HEK293 (cell line): ENCODE measurements around the gene FXN.

Source experiments
- CTCF ChIA-PET: fragments of 350-600 bp; formaldehyde crosslinking; extraction: SDS; loops from one replicate; lab custom pipeline; 2021; ENCODE audit warnings: antibody characterized with exemption; lab: Yijun Ruan, JAX
- POLR2A ChIA-PET: fragments of 300-600 bp; formaldehyde crosslinking; extraction: SDS; loops from one replicate; lab custom pipeline; 2020; ENCODE audit warnings: antibody characterized with exemption, inconsistent platforms; lab: Yijun Ruan, JAX
- H3K27ac ChIP-seq: fragments of 200-500 bp; sonication (Bioruptor generic); 2 replicates; pipeline ENCODE4 v1.5.1; 2014; ENCODE audit warnings: low read depth, low read length, control low read depth, inconsistent platforms; ENCODE audit errors: extremely low read depth
- H3K36me3 ChIP-seq, 2 experiments: fragments of 200-500 bp in 1 of 2; sonication (Bioruptor generic) in 1 of 2; 1 replicate in 1 of 2; 2 replicates in 1 of 2; pipeline ENCODE4 v1.5.1; 2014 to 2017; ENCODE audit warnings: inconsistent platforms in 2 of 2, low read length in 2 of 2; ENCODE audit not compliant: control insufficient read depth in 2 of 2, insufficient read depth in 1 of 2
- H3K4me1 ChIP-seq: fragments of 200-500 bp; sonication (Bioruptor generic); 2 replicates; pipeline ENCODE4 v1.5.1; 2014; ENCODE audit warnings: mild to moderate bottlenecking, low read length, inconsistent platforms; ENCODE audit not compliant: control insufficient read depth, insufficient read depth
- H3K4me3 ChIP-seq: 2 replicates; pipeline ENCODE4 v1.5.1; 2011; ENCODE audit warnings: low read depth, mild to moderate bottlenecking, control low read depth, low read length, moderate library complexity
- H3K9me3 ChIP-seq: fragments of 200-500 bp; sonication (Bioruptor generic); 2 replicates; pipeline ENCODE4 v1.5.1; 2014; ENCODE audit warnings: low read depth, low read length, inconsistent platforms; ENCODE audit not compliant: control insufficient read depth, insufficient read depth
- CTCF ChIP-seq: fragments of 450-650 bp; formaldehyde crosslinking; IDR thresholded peaks from 2 replicates; pipeline ENCODE4 v1.5.1; 2016; ENCODE audit warnings: missing biosample characterization, missing genetic modification characterization
- HOXC10 ChIP-seq: sonication (generic); formaldehyde crosslinking; IDR thresholded peaks from 2 replicates; pipeline ENCODE4 v1.8.1; 2023; ENCODE audit warnings: mild to moderate bottlenecking, missing genetic modification reagents
- IKZF3 ChIP-seq: fragments of 450-650 bp; IDR thresholded peaks from 2 replicates; pipeline ENCODE4 v1.5.0; 2018; ENCODE audit warnings: missing biosample characterization, mild to moderate bottlenecking, missing genetic modification characterization, moderate library complexity
- KLF17 ChIP-seq: fragments of 450-650 bp; formaldehyde crosslinking; IDR thresholded peaks from 2 replicates; pipeline ENCODE4 v1.5.1; 2016; ENCODE audit warnings: missing biosample characterization, missing genetic modification characterization
- MYNN ChIP-seq: fragments of 450-650 bp; formaldehyde crosslinking; IDR thresholded peaks from 2 replicates; pipeline ENCODE4 v1.5.1; 2016; ENCODE audit warnings: missing biosample characterization, missing genetic modification characterization, borderline replicate concordance
- SP2 ChIP-seq: fragments of 450-650 bp; formaldehyde crosslinking; IDR thresholded peaks from 2 replicates; pipeline ENCODE4 v1.5.1; 2016; ENCODE audit warnings: missing biosample characterization, missing genetic modification characterization
- TRIM28 ChIP-seq: IDR thresholded peaks from 2 replicates; pipeline ENCODE4 v1.6.1; 2011; ENCODE audit warnings: low read length, control low read depth, borderline replicate concordance
- YY1 ChIP-seq: fragments of 450-650 bp; formaldehyde crosslinking; IDR thresholded peaks from 2 replicates; pipeline ENCODE4 v1.5.1; 2018; ENCODE audit warnings: missing biosample characterization, missing genetic modification characterization
- ZBTB20 ChIP-seq: fragments of 450-650 bp; formaldehyde crosslinking; IDR thresholded peaks from 2 replicates; pipeline ENCODE4 v1.5.1; 2016; ENCODE audit warnings: missing biosample characterization, missing genetic modification characterization
- ZBTB21 ChIP-seq: fragments of 450-650 bp; formaldehyde crosslinking; IDR thresholded peaks from 2 replicates; pipeline ENCODE4 v1.5.1; 2017; ENCODE audit warnings: missing biosample characterization, missing genetic modification characterization
- ZNF184 ChIP-seq: fragments of 450-650 bp; IDR thresholded peaks from 2 replicates; pipeline ENCODE4 v1.5.1; 2018; ENCODE audit warnings: missing biosample characterization, mild to moderate bottlenecking, missing genetic modification characterization
- ZNF248 ChIP-seq: fragments of 450-650 bp; formaldehyde crosslinking; IDR thresholded peaks from 2 replicates; pipeline ENCODE4 v1.5.1; 2017; ENCODE audit warnings: missing biosample characterization, missing genetic modification characterization
- ZNF324 ChIP-seq: fragments of 450-650 bp; formaldehyde crosslinking; IDR thresholded peaks from 2 replicates; pipeline ENCODE4 v1.5.1; 2016; ENCODE audit warnings: missing biosample characterization, missing genetic modification characterization
- ZNF362 ChIP-seq: fragments of 450-650 bp; formaldehyde crosslinking; IDR thresholded peaks from 2 replicates; pipeline ENCODE4 v1.5.1; 2016; ENCODE audit warnings: missing biosample characterization, missing genetic modification characterization
- ZNF514 ChIP-seq: fragments of 450-650 bp; formaldehyde crosslinking; IDR thresholded peaks from 2 replicates; pipeline ENCODE4 v1.5.1; 2016; ENCODE audit warnings: missing biosample characterization, missing genetic modification characterization
- ZNF623 ChIP-seq: fragments of 450-650 bp; formaldehyde crosslinking; IDR thresholded peaks from 2 replicates; pipeline ENCODE4 v1.5.1; 2016; ENCODE audit warnings: missing biosample characterization, missing genetic modification characterization
- ZNF626 ChIP-seq: fragments of 450-650 bp; sonication (Bioruptor Pico); formaldehyde crosslinking; IDR thresholded peaks from 2 replicates; pipeline ENCODE4 v1.5.1; 2018; ENCODE audit warnings: missing biosample characterization, missing genetic modification characterization, inconsistent platforms
- ZNF629 ChIP-seq: fragments of 450-650 bp; formaldehyde crosslinking; IDR thresholded peaks from 2 replicates; pipeline ENCODE4 v1.5.1; 2017; ENCODE audit warnings: missing biosample characterization, missing genetic modification characterization
- ZNF692 ChIP-seq: fragments of 450-650 bp; formaldehyde crosslinking; IDR thresholded peaks from 2 replicates; pipeline ENCODE4 v1.5.1; 2016; ENCODE audit warnings: missing biosample characterization, missing genetic modification characterization
- ZNF791 ChIP-seq: fragments of 450-650 bp; formaldehyde crosslinking; IDR thresholded peaks from 2 replicates; pipeline ENCODE4 v1.5.1; 2016; ENCODE audit warnings: missing biosample characterization, missing genetic modification characterization
- ZXDB ChIP-seq: fragments of 450-650 bp; formaldehyde crosslinking; IDR thresholded peaks from 2 replicates; pipeline ENCODE4 v1.5.1; 2016; ENCODE audit warnings: missing biosample characterization, missing genetic modification characterization

The FXN gene

GRCh38 chr9:69078581-69078980 lies 43.0 kb downstream of the FXN start:
- Histone ChIP-seq H3K36me3 (no peaks in the 10 kb centered on the region; a peak in 1 of 3 replicates), H3K27ac (no peak overlapping the region), H3K4me1 (no peaks in the 10 kb centered on the region), H3K4me3 (no peak overlapping the region), H3K9me3 (no peaks in the 10 kb centered on the region)
- ChIA-PET CTCF (interaction anchor here (0.6 kb wide), 1 partner anchor 31 kb away, joined by 3 read pairs; no protein-coding TSS in a partner anchor), POLR2A (no interaction called here)
- no peak for TF ChIP-seq ZNF362 (tag by site-specific recombination)
- no peak for TF ChIP-seq ZNF629 (tag by site-specific recombination)
- TF ChIP-seq ZBTB20 (tag by site-specific recombination) = no peak
- no peak for TF ChIP-seq CTCF (tag by site-specific recombination)
- no peak for TF ChIP-seq SP2 (tag by site-specific recombination)
- TF ChIP-seq ZBTB21 (tag by site-specific recombination) = no peak
- no peak for TF ChIP-seq ZNF626 (tag by site-specific recombination)
- TF ChIP-seq KLF17 = no peak
- TF ChIP-seq IKZF3 = no peak
- TF ChIP-seq ZNF623 (tag by site-specific recombination) = no peak
- TF ChIP-seq MYNN (tag by site-specific recombination) = no peak
- TF ChIP-seq ZNF791 (tag by site-specific recombination) = no peak
- no peak for TF ChIP-seq ZNF692 (tag by site-specific recombination)

GRCh38 chr9:69079186-69079585 lies 43.6 kb downstream of the FXN start:
- POLR2A ChIA-PET = no interaction called here
- Histone ChIP-seq H3K4me1 (no peaks in the 10 kb centered on the region), H3K36me3 (no peaks in the 10 kb centered on the region; a peak in 1 of 3 replicates), H3K9me3 (no peaks in the 10 kb centered on the region), H3K27ac (no peak overlapping the region), H3K4me3 (no peak overlapping the region)
- TF ChIP-seq ZNF184 (tag by site-specific recombination) (no peak), ZNF623 (tag by site-specific recombination) (no peak), ZNF514 (tag by site-specific recombination) (no peak), TRIM28 (no peak), ZXDB (tag by site-specific recombination) (no peak), ZNF324 (tag by site-specific recombination) (no peak), HOXC10 (no peak), ZNF248 (tag by site-specific recombination) (no peak), YY1 (tag by site-specific recombination) (no peak)
- CTCF ChIA-PET = interaction anchor here (0.6 kb wide), 1 partner anchor 31 kb away, joined by 3 read pairs; no protein-coding TSS in a partner anchor
